GM12801 (cell line): Measurements from ENCODE around the gene GOT2.

ENCODE experiments used
- TF ChIP-seq, protein P1 (sequence below): IDR thresholded peaks from one replicate; pipeline ENCODE4 v1.5.1; 2011; ENCODE audit warnings: control low read depth; ENCODE audit not compliant: insufficient read length; ENCODE audit errors: extremely low read depth

GOT2 gene

DNA sequence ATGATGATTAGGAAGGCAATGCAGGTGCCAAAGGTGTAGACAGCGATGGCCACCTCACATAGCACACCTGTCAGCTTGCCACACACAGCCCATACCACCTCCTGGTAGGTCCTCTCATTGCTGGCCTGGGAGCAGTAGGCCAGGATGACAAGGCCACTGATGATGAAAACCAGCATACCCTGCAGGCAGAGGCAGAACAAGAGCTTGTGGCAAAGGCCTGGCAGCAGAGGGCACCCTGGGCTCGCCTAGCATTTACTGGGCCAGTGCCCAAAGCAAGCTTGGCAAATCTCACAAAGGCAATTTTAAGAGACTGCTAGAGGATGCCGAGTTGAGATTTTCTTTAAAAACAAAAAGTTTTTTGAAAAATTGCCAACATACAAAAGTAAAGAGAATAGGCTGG lies 55.4 kb downstream of the GOT2 start:
- TF ChIP-seq, protein P1, sequence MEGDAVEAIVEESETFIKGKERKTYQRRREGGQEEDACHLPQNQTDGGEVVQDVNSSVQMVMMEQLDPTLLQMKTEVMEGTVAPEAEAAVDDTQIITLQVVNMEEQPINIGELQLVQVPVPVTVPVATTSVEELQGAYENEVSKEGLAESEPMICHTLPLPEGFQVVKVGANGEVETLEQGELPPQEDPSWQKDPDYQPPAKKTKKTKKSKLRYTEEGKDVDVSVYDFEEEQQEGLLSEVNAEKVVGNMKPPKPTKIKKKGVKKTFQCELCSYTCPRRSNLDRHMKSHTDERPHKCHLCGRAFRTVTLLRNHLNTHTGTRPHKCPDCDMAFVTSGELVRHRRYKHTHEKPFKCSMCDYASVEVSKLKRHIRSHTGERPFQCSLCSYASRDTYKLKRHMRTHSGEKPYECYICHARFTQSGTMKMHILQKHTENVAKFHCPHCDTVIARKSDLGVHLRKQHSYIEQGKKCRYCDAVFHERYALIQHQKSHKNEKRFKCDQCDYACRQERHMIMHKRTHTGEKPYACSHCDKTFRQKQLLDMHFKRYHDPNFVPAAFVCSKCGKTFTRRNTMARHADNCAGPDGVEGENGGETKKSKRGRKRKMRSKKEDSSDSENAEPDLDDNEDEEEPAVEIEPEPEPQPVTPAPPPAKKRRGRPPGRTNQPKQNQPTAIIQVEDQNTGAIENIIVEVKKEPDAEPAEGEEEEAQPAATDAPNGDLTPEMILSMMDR, result no peak

DNA sequence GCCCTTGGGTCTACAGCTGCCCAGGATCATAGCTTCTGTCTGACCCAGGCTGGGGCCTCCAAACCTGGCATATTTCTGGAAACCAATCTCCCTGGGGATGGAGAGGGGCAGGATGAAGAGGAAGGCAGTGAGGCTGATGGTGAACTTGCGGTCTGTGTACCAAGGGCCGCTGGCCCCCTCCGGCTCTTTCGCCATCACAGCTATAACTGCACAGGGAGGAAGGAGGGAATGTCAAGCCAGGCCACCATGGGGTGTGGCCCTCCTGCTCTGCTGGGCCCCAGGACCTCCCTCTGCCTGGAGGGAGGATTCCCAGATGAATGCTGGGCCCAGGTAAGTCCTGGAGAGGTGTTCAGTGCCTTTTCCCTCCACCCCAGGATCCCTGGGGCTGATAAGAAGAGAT lies 55.8 kb downstream of the GOT2 start:
- TF ChIP-seq, protein P1, result no peak

DNA sequence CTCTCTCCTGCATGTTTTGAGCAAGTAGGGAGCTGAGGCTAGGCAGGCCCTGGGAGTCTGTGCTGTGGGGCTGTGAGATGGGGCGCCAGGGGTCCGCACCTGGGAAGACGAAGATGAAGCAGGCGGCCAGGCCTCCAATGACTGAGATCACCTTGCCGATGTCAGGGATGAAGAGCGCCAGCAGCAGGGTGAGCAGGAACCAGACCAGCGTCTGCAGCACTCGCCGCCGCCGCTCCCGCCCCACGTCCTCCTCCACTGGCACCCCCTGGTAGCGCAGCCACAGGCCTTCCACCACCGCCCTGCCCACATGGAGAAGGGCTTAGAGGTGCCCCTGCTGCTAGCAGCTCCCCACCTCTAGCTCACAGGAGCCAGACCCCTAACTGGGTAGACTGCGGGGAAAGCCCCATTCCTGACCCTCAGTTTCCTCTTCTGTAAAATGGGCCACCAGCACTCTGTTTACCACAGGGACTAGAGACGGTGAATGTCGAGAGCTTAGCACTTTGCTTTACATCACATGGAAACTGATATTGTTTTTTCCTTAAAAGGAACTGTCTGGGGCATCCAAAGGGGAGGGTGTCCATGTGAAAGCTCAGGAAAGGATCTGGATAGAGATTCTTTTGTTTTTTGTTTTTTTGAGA lies 63.1 kb downstream of the GOT2 start:
- TF ChIP-seq, protein P1, result no peak

DNA sequence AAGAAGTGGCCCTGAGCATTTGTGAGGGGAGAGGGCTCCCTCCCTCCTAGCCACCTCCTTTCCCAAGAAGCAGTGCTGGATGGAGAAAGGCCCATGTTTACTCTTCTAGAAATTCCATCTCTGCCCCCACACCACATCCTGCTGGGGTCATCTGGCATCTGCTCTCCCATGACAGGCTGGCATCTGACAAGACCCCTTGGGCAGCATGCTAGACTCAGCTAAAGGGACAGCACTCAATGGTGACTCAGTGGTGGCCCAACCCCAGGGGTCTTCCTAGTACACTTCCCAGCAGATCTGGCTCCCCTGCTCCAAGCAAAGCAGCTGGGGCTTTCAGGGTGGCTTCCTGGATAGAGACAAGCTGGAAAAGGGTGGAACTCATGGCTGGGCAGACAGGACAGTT lies 63.9 kb downstream of the GOT2 start:
- TF ChIP-seq, protein P1, result no peak

DNA sequence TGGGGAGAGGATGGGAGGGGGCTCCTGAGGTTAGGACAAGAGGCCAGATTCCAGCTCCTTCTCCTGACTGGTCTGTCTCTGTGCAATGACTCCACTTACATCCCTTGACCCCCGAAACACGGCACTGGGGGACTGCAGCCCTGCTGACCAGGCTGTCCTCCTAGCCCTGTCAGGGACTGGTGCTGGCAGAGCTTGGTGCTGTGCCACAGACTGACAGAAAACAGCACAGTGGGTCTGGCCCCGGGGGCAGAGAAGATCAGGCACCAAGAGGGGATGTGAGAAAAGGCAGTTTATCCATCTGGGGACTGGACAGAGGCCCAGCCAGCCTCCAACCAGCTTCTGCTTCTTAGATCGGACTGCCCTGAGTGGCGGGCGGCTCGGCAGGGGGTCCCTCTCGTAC lies 68.9 kb downstream of the GOT2 start:
- TF ChIP-seq, protein P1, result no peak

DNA sequence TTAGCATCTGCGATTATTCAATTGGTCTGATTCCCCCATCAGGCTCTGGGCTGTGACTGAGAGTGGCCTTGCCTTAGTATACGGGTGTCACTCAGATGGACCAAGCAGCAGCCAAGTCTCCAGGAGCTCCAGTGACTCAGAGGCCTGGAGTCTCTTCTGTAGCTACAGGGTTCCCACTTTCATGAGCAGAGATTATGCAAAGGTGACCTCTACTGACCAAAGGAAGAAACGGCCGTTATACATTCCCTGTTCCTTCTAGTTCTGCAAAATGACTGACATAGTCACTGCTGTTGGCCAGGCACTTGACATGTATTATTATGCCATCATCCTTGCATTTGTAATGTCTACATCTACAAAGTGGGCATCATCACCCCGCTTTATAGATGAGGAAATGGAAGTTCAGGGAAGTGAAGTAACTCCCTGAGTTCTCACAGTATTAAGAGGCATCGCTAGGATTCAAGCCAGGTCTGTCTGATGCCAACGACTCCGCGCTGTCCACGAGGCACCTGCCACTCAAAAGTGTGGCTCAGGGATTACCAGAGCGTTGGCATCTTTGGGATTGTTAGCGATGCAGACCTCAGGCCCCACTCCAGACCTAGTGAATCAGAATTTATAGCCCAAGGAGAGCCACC lies 72.8 kb downstream of the GOT2 start:
- TF ChIP-seq, protein P1, result no peak

DNA sequence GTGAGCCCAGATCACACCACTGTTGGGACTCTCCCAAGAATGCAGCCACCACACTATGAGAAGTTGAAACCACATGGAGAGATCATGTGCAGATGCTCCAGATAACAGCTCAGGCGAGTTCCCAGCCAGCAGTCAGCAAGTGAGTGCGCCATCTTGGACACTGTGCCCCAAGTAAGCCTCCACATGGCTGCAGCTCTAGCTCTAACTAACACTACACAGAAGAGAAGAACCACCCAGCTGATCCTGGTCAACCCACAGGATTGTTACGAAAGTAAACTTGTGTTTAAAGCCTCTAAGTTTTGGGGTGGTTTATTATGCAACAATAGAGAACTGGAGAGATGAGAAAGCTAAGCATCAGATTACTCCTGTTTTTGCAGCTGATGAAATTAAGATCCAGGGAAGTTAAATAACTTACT lies 75.3 kb downstream of the GOT2 start:
- TF ChIP-seq, protein P1, result no peak
